H1 (cell line): ENCODE results near the gene CCDC88C. TPM values are rescaled to one million over a fixed set of nuclear protein-coding genes. Genes with fewer than 3 reads are reported as not detected.

Experiments used
- CTCF ChIA-PET: fragments of 300-600 bp; sonication (Branson Sonifier 250); formaldehyde crosslinking; loops from one replicate; lab custom pipeline; 2021; ENCODE audit not compliant: partially characterized antibody; lab: Charles Lee
- POLR2A ChIA-PET: fragments of 300-600 bp; sonication (Branson Sonifier 250); formaldehyde crosslinking; loops from one replicate; lab custom pipeline; 2021; ENCODE audit warnings: inconsistent platforms; ENCODE audit not compliant: partially characterized antibody; lab: Charles Lee
- DNase-seq, 2 experiments: peaks; one replicate each; pipeline versions ENCODE4 v3.0.0 to v3.0.0-alpha.2; 2010 to 2022; ENCODE audit warnings: low spot score in 2 of 2, low read depth in 1 of 2, mixed read lengths in 1 of 2
- FAIRE-seq: peaks from 2 replicates; lab custom pipeline; 2011; peaks lifted over from hg19 to GRCh38; lab: Jason Lieb, UNC
- H2AFZ ChIP-seq: 2 replicates; pipeline ENCODE4 v1.8.1; 2012; ENCODE audit warnings: low read length, inconsistent platforms
- H2AK5ac ChIP-seq: 2 replicates; pipeline ENCODE4 v1.6.1; 2013; ENCODE audit warnings: low read depth, low read length
- H2BK120ac ChIP-seq: replicated peaks from 2 replicates; pipeline ENCODE3; 2013; ENCODE audit warnings: low read depth, low read length, inconsistent platforms
- H2BK12ac ChIP-seq: 2 replicates; pipeline ENCODE4 v1.6.1; 2013; ENCODE audit warnings: low read depth, low read length
- H2BK15ac ChIP-seq: 2 replicates; pipeline ENCODE4 v1.6.1; 2013; ENCODE audit warnings: low read length
- H2BK20ac ChIP-seq: 2 replicates; pipeline ENCODE4 v1.6.1; 2013; ENCODE audit warnings: low read length
- H2BK5ac ChIP-seq: 2 replicates; pipeline ENCODE4 v1.6.1; 2013; ENCODE audit warnings: low read depth, low read length
- H3K14ac ChIP-seq: 2 replicates; pipeline ENCODE4 v1.6.1; 2013; ENCODE audit warnings: inconsistent platforms; ENCODE audit not compliant: insufficient read length
- H3K18ac ChIP-seq: 2 replicates; pipeline ENCODE4 v1.6.1; 2013; ENCODE audit warnings: low read length; ENCODE audit errors: extremely low read depth
- H3K23ac ChIP-seq: 2 replicates; pipeline ENCODE4 v1.6.1; 2013; ENCODE audit warnings: inconsistent platforms; ENCODE audit not compliant: insufficient read length
- H3K23me2 ChIP-seq: 2 replicates; pipeline ENCODE4 v1.6.1; 2013; ENCODE audit warnings: low read depth, low read length
- H3K27ac ChIP-seq: 2 replicates; pipeline ENCODE4 v1.6.1; 2011; ENCODE audit warnings: low read depth, low read length, inconsistent platforms
- H3K27me3 ChIP-seq, 4 experiments: replicated peaks in 1 of 4; 1 replicate in 1 of 4; 2 replicates in 3 of 4; pipeline versions ENCODE4 v1.6.1 to v1.8.1; 2011 to 2013; ENCODE audit warnings: low read length in 3 of 4, mild to moderate bottlenecking in 3 of 4, inconsistent platforms in 2 of 4, mixed read lengths in 2 of 4, moderate library complexity in 1 of 4; ENCODE audit not compliant: control insufficient read depth in 3 of 4, insufficient read depth in 3 of 4; ENCODE audit errors: extremely low read depth in 1 of 4
- H3K36me3 ChIP-seq, 4 experiments: 2 replicates each; pipeline versions ENCODE4 v1.6.1 to v1.8.1; 2011 to 2013; ENCODE audit warnings: mild to moderate bottlenecking in 4 of 4, low read length in 3 of 4, moderate library complexity in 2 of 4, control low read depth in 1 of 4, inconsistent platforms in 1 of 4; ENCODE audit not compliant: insufficient read depth in 4 of 4, control insufficient read depth in 2 of 4
- H3K4ac ChIP-seq: replicated peaks from 2 replicates; pipeline ENCODE3; 2013; ENCODE audit warnings: low read length, low read depth, mixed read lengths, inconsistent platforms; ENCODE audit not compliant: insufficient read length
- H3K4me1 ChIP-seq, 4 experiments: replicated peaks in 1 of 4; 1 replicate in 1 of 4; 2 replicates in 3 of 4; pipeline versions ENCODE4 v1.6.1 to v1.8.1; 2011 to 2013; ENCODE audit warnings: low read length in 3 of 4, inconsistent platforms in 2 of 4, mixed read lengths in 1 of 4; ENCODE audit not compliant: insufficient read depth in 4 of 4, control insufficient read depth in 3 of 4
- H3K4me2 ChIP-seq, 2 experiments: 2 replicates each; pipeline versions ENCODE4 v1.6.1 to v1.8.1; 2011 to 2013; ENCODE audit warnings: low read depth in 2 of 2, low read length in 2 of 2, control low read depth in 1 of 2, inconsistent platforms in 1 of 2, mild to moderate bottlenecking in 1 of 2; ENCODE audit not compliant: insufficient read depth in 1 of 2
- H3K4me3 ChIP-seq, 4 experiments: fragments of 200-600, 300-600 bp in 1 of 4; sonication (generic), shearing (Covaris generic), sonication (Bioruptor Twin) in 1 of 4; 2 replicates each; pipeline versions ENCODE4 v1.5.1 to v1.8.1; 2011 to 2016; ENCODE audit warnings: low read length in 4 of 4, low read depth in 3 of 4, control low read depth in 2 of 4, inconsistent platforms in 2 of 4, mild to moderate bottlenecking in 2 of 4, mixed read lengths in 1 of 4, moderate library complexity in 1 of 4; ENCODE audit not compliant: insufficient read depth in 2 of 4; ENCODE audit errors: extremely low read depth in 1 of 4
- H3K56ac ChIP-seq: replicated peaks from 2 replicates; pipeline ENCODE3; 2013; ENCODE audit warnings: low read depth, mild to moderate bottlenecking, mixed read lengths, low read length, inconsistent platforms; ENCODE audit not compliant: insufficient read length
- H3K79me1 ChIP-seq: 2 replicates; pipeline ENCODE4 v1.6.1; 2013; ENCODE audit warnings: low read depth, low read length, control low read depth
- H3K79me2 ChIP-seq, 2 experiments: 2 replicates each; pipeline versions ENCODE4 v1.6.1 to v1.8.1; 2012 to 2013; ENCODE audit warnings: low read length in 2 of 2, mild to moderate bottlenecking in 2 of 2, inconsistent platforms in 1 of 2; ENCODE audit not compliant: insufficient read depth in 2 of 2, control insufficient read depth in 1 of 2
- H3K9ac ChIP-seq, 4 experiments: replicated peaks in 1 of 4; 1 replicate in 1 of 4; 2 replicates in 3 of 4; pipeline versions ENCODE4 v1.6.1 to v1.8.1; 2011 to 2013; ENCODE audit warnings: low read depth in 3 of 4, low read length in 3 of 4, control low read depth in 2 of 4, mild to moderate bottlenecking in 2 of 4, moderate library complexity in 2 of 4, inconsistent platforms in 1 of 4; ENCODE audit errors: extremely low read depth in 1 of 4
- H3K9me3 ChIP-seq, 2 experiments: 2 replicates each; pipeline versions ENCODE4 v1.6.1 to v1.8.1; 2012 to 2013; ENCODE audit warnings: mild to moderate bottlenecking in 2 of 2, moderate library complexity in 2 of 2, control low read depth in 1 of 2, inconsistent platforms in 1 of 2, low read depth in 1 of 2, low read length in 1 of 2, mixed read lengths in 1 of 2; ENCODE audit not compliant: insufficient read depth in 2 of 2
- H4K20me1 ChIP-seq, 2 experiments: replicated peaks in 1 of 2; 2 replicates each; pipeline versions ENCODE3 to v1.8.1; 2011 to 2013; ENCODE audit warnings: inconsistent platforms in 2 of 2, low read length in 2 of 2, mild to moderate bottlenecking in 1 of 2; ENCODE audit not compliant: insufficient read depth in 2 of 2, control insufficient read depth in 1 of 2
- H4K5ac ChIP-seq: 2 replicates; pipeline ENCODE4 v1.6.1; 2013; ENCODE audit warnings: low read length, low read depth, mixed read lengths, inconsistent platforms; ENCODE audit not compliant: insufficient read length
- H4K8ac ChIP-seq: 2 replicates; pipeline ENCODE4 v1.8.0; 2013; ENCODE audit warnings: mild to moderate bottlenecking, moderate library complexity, low read length, inconsistent platforms; ENCODE audit not compliant: insufficient read depth; ENCODE audit errors: extremely low read depth
- H4K91ac ChIP-seq: replicated peaks from 2 replicates; pipeline ENCODE3; 2013; ENCODE audit warnings: low read length, mixed read lengths, inconsistent platforms; ENCODE audit not compliant: insufficient read length
- CTCF ChIP-seq, 3 experiments: IDR thresholded peaks; 1 replicate in 2 of 3; 2 replicates in 1 of 3; pipeline versions ENCODE4 v1.5.1 to v1.6.1; 2011; ENCODE audit warnings: low read length in 3 of 3, mild to moderate bottlenecking in 3 of 3, inconsistent platforms in 2 of 3, low read depth in 1 of 3, moderate library complexity in 1 of 3; ENCODE audit not compliant: insufficient read depth in 1 of 3; ENCODE audit errors: control extremely low read depth in 1 of 3
- E2F6 ChIP-seq: IDR thresholded peaks from 2 replicates; pipeline ENCODE4 v1.6.1; 2012; ENCODE audit warnings: inconsistent platforms
- FOSL1 ChIP-seq: IDR thresholded peaks from 2 replicates; pipeline ENCODE4 v1.6.1; 2011; ENCODE audit warnings: mild to moderate bottlenecking, low read depth, low read length, moderate library complexity; ENCODE audit not compliant: insufficient read depth
- HDAC2 ChIP-seq, 2 experiments: fragments of 300-600 bp in 1 of 2; sonication (generic) in 1 of 2; IDR thresholded peaks; 2 replicates each; pipeline ENCODE4 v1.6.1; 2011 to 2012; ENCODE audit warnings: low read depth in 2 of 2, low read length in 2 of 2, mild to moderate bottlenecking in 2 of 2, moderate library complexity in 2 of 2, borderline replicate concordance in 1 of 2, inconsistent platforms in 1 of 2
- KDM1A ChIP-seq: fragments of 200-600, 300-600 bp; sonication (generic); IDR thresholded peaks from 2 replicates; pipeline ENCODE4 v1.7.1; 2016; ENCODE audit warnings: mild to moderate bottlenecking, low read length, borderline replicate concordance
- WGBS, 2 experiments: shearing (Covaris generic) in 1 of 2; methylation state at CpG; one replicate each; pipeline versions ENCODE4 v1.1.6 to v1.1.7; 2013 to 2015; ENCODE audit warnings: low lambda C conversion rate in 2 of 2, mixed read lengths in 2 of 2, inconsistent platforms in 1 of 2, low coverage in 1 of 2, missing lambda C conversion rate in 1 of 2; ENCODE audit not compliant: insufficient replicate concordance in 2 of 2, insufficient coverage in 1 of 2, insufficient read length in 1 of 2; ENCODE audit errors: extremely low coverage in 1 of 2, missing lambda C conversion rate in 1 of 2; 5-methylcytosine and 5-hydroxymethylcytosine counted together
- polyA plus RNA-seq, 7 experiments: library from polyadenylated mRNA; depleted of rRNA in 3 of 7; stranded (reverse) in 5 of 7; unstranded in 2 of 7; fragments of >200 nt in 5 of 7; fragments of 200-250 nt in 2 of 7; gene quantifications; 1 replicate in 5 of 7; 2 replicates in 1 of 7; 4 replicates in 1 of 7; pipeline versions ENCODE4 v1.2.1 to v1.2.3, GENCODE V29; 2011 to 2013; ENCODE audit warnings: missing spikeins in 2 of 7, mixed read lengths in 2 of 7
- total RNA-seq: library from RNA; stranded (reverse); fragmentation: NEBNext Ultra II Directional; extraction: Animal tissue kit (Norgen Biotek cat#: 25700); gene quantifications from 2 replicates; pipeline ENCODE4 v1.2.1, GENCODE V29; 2021

The CCDC88C gene
- total and polyA plus RNA-seq, 2 of the 8 experiments (the other 6 are each of a cell fraction or from before 2014, with no cell fraction given): 10.3 to 57.7 TPM

GRCh38 chr14:91390165-91390778 is 27.3 kb downstream of the CCDC88C start:
- WGBS, 2 experiments: 93% methylated on average over 12 of the region's 12 CpGs; no CpG with 5 or more reads in 1 of the 2 experiments

More at GRCh38 chr14:91390165-91390778, 27.3 kb downstream of the CCDC88C start:
- H4K91ac ChIP-seq: no peak overlapping the region
- no peak for DNase-seq
- FAIRE-seq: no peak
- H3K79me1 ChIP-seq: peaks cover 35% of the 10 kb centered on the region
- H4K8ac ChIP-seq: no peak overlapping the region
- no peak overlapping the region for H3K4me2 ChIP-seq
- peaks cover 10 to 92% of the 10 kb centered on the region in 2 experiments for H3K79me2 ChIP-seq
- no peaks in the 10 kb centered on the region for H3K9me3 ChIP-seq
- H3K18ac ChIP-seq: no peak overlapping the region
- peaks cover 23 to 44% (median 33%) of the 10 kb centered on the region in 4 experiments for H3K4me1 ChIP-seq
- no peak overlapping the region for H2BK15ac ChIP-seq
- no peak overlapping the region for H2BK20ac ChIP-seq
- no peak overlapping the region for H3K27ac ChIP-seq
- no peak overlapping the region for H3K9ac ChIP-seq
- TF ChIP-seq HDAC2 (IDR thresholded peaks at IDR 0.05; ENCODE audit: borderline replicate concordance in 1 of 2, low read depth in 2 of 2, low read length in 2 of 2): no peak
- TF ChIP-seq KDM1A: no peak
- TF ChIP-seq E2F6: no peak
- no peak for TF ChIP-seq CTCF (IDR thresholded peaks at IDR 0.05; ENCODE audit: control extremely low read depth in 1 of 3, insufficient read depth in 1 of 3, low read depth in 1 of 3, low read length in 3 of 3)
- TF ChIP-seq FOSL1: no peak
- TF ChIP-seq, all 59 proteins: peak for 0
- Histone ChIP-seq H3K23me2 (no peaks in the 10 kb centered on the region), H2BK5ac (no peak overlapping the region), H3K14ac (no peak overlapping the region), H3K23ac (no peak overlapping the region), H2AK5ac (0 out of 2 replicates have a peak overlapping the region, but pooled peaks have one; percentile 9), H3K4me3 (no peak overlapping the region), H3K4ac (no peak overlapping the region), H2AFZ (no peak overlapping the region), H2BK120ac (no peak overlapping the region), H3K56ac (no peak overlapping the region), H4K20me1 (peaks cover 17 to 27% of the 10 kb centered on the region in 2 experiments), H2BK12ac (no peak overlapping the region), H4K5ac (no peak overlapping the region), H3K27me3 (no peaks in the 10 kb centered on the region), H3K36me3 (no peaks in the 10 kb centered on the region; a peak in 1 of 8 replicates)
- ChIA-PET CTCF (interaction anchor here (2.0 kb wide), 1 partner anchor 16 kb away, joined by 5 read pairs; no protein-coding TSS in a partner anchor), POLR2A (interaction anchor here (1.1 kb wide), 1 partner anchor 30 kb away, joined by 3 read pairs; no protein-coding TSS in a partner anchor)
